Fibroblast of lung (primary cell): ENCODE measurements around the gene GRB10.

Experiments used
- CTCF ChIP-seq, 2 donors: IDR thresholded peaks in 1 of 2; conservative IDR thresholded peaks in 1 of 2; 1 replicate in 1 of 2; 2 replicates in 1 of 2; pipeline ENCODE4 v1.5.1; 2011 to 2012; ENCODE audit warnings: low read length in 2 of 2, control low read depth in 1 of 2, inconsistent platforms in 1 of 2, low read depth in 1 of 2, mild to moderate bottlenecking in 1 of 2
- EZH2 ChIP-seq: IDR thresholded peaks from 2 replicates; pipeline ENCODE4 v1.5.1; 2012; ENCODE audit warnings: low read length, control low read depth, mild to moderate bottlenecking; ENCODE audit errors: missing control alignments

- TF ChIP-seq CTCF (conservative IDR thresholded peaks at IDR 0.05 in 1 of 2, IDR thresholded peaks at IDR 0.05 in 1 of 2; ENCODE audit: low read depth in 1 of 2, low read length in 2 of 2) (no peak), EZH2 (no peak)
These were observed 230.6 kb downstream of the GRB10 start for GRCh38 chr7:50552139-50552538.
